Progenitor cell of endocrine pancreas (in vitro differentiated cells): ENCODE data around the gene CLEC11A. TPM values are rescaled to one million over a fixed set of nuclear protein-coding genes. Genes with fewer than 3 reads are reported as not detected.

Experiments
- DNase-seq: peaks from one replicate; pipeline ENCODE4 v3.0.0; 2021; ENCODE audit warnings: low spot score; ENCODE audit not compliant: unreplicated experiment
- H3K27ac Mint-ChIP-seq: 2 replicates; pipeline ENCODE4 v1.8.0; 2021; ENCODE audit warnings: mild to moderate bottlenecking, moderate library complexity, mixed read lengths
- H3K27me3 Mint-ChIP-seq: 2 replicates; pipeline ENCODE4 v1.8.0; 2021; ENCODE audit warnings: mixed read lengths
- H3K36me3 Mint-ChIP-seq: 2 replicates; pipeline ENCODE4 v1.8.0; 2022; ENCODE audit warnings: mixed read lengths; ENCODE audit not compliant: insufficient read depth
- H3K4me1 Mint-ChIP-seq: 2 replicates; pipeline ENCODE4 v1.8.0; 2021; ENCODE audit warnings: low read depth, mixed read lengths
- H3K4me3 Mint-ChIP-seq: 2 replicates; pipeline ENCODE4 v1.8.0; 2021; ENCODE audit warnings: low read depth, mild to moderate bottlenecking, moderate library complexity, mixed read lengths
- H3K9me3 Mint-ChIP-seq: 2 replicates; pipeline ENCODE4 v1.8.0; 2021; ENCODE audit warnings: low read depth, mixed read lengths
- CTCF ChIP-seq: fragments of 200-600 bp; sonication (generic); IDR thresholded peaks from one replicate; pipeline ENCODE4 v1.5.0; 2021; ENCODE audit warnings: antibody characterized with exemption, mild to moderate bottlenecking; ENCODE audit not compliant: unreplicated experiment
- total RNA-seq: library from RNA; stranded (reverse); gene quantifications from 2 replicates; pipeline ENCODE4 v1.2.1, GENCODE V29; 2021

Gene CLEC11A
- total RNA-seq, 1 donor from 2014 or later, result 5.4 TPM

GRCh38 chr19:50686310-50687032 is 36.7 kb upstream of the CLEC11A start:
- H3K36me3 Mint-ChIP-seq, result no peaks in the 10 kb centered on the region
- TF ChIP-seq CTCF, result no peak
- no peak for DNase-seq
- H3K9me3 Mint-ChIP-seq, result no peaks in the 10 kb centered on the region
- H3K4me1 Mint-ChIP-seq, result no peaks in the 10 kb centered on the region
- no peak overlapping the region for H3K4me3 Mint-ChIP-seq
- H3K27ac Mint-ChIP-seq, result no peak overlapping the region
- H3K27me3 Mint-ChIP-seq, result peaks cover 87% of the 10 kb centered on the region

- no peaks in the 10 kb centered on the region for H3K9me3 Mint-ChIP-seq
- no peaks in the 10 kb centered on the region for H3K4me1 Mint-ChIP-seq
- peaks cover 87% of the 10 kb centered on the region for H3K27me3 Mint-ChIP-seq
- no peak for DNase-seq
- H3K4me3 Mint-ChIP-seq, result no peak overlapping the region
- no peaks in the 10 kb centered on the region for H3K36me3 Mint-ChIP-seq
- TF ChIP-seq CTCF, result no peak
- no peak overlapping the region for H3K27ac Mint-ChIP-seq
Measured at GRCh38 chr19:50688766-50689165, 34.4 kb upstream of the CLEC11A start.

DNA sequence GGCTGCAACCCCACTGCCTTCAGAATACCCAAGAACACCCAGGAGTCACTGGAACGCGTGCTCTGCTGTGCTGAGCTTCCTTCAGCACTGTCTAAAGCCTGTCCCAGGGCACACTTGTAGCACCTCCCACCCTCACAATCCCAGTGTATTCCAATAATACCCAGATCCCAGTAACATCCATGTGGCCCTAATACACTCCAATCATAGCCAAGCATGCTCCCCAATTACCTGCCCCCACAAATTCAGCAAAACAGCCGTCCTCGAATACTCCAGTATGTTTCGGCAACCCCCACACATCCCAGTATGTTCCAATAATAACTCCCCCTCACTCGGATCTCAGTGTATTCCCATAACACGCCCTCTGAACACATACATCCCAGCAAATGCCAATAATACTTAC is 32.7 kb upstream of the CLEC11A start:
- Mint-ChIP-seq H3K4me1 (no peaks in the 10 kb centered on the region), H3K27ac (no peak overlapping the region), H3K9me3 (no peaks in the 10 kb centered on the region), H3K27me3 (peaks cover 80% of the 10 kb centered on the region), H3K36me3 (no peaks in the 10 kb centered on the region), H3K4me3 (no peak overlapping the region)
- no peak for DNase-seq
- no peak for TF ChIP-seq CTCF

DNA sequence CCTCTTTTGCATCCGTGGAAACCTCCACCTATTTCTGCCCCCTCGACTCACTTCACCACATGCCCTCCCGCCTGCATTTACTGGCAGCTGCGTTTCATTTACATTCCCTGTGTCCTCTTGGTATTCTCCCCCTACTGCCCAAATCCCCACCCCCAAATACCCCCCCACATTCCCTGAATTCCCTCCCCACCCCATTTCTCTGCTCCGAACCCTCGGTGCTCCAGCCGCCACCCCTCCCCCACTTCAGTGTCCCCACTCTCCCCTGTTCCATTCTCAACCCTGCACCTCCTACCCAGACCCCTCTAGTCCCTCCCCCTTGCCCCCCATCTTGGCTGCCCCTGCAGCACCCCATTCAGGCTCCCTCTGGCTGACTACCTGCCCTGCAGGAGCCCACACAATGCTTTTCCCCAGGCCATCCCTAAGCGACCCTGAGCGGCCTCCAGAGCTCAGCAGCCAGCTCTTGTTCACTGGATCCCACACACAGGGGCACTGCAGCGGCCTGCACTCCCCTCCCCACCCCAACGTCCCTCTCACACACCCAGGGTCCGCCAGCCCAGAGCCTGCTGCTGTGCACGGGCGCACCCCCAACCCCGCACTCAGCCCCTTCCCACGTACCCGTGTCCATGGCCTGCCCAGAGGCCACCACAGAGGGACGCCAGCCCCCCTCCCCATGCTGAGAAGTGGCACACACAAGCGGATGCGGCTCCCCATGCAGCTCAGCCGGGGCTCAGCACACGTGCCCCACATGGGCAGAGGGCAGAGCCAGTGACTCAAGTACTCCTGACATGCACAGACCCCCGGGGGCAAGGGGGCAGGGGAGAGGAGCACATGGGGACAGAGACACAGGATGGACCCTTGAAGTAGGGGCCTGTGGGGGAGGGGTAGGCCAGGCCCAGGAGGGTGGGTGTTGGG is 29.8 kb upstream of the CLEC11A start:
- H3K9me3 Mint-ChIP-seq, result no peaks in the 10 kb centered on the region
- no peak overlapping the region for H3K4me3 Mint-ChIP-seq

DNA sequence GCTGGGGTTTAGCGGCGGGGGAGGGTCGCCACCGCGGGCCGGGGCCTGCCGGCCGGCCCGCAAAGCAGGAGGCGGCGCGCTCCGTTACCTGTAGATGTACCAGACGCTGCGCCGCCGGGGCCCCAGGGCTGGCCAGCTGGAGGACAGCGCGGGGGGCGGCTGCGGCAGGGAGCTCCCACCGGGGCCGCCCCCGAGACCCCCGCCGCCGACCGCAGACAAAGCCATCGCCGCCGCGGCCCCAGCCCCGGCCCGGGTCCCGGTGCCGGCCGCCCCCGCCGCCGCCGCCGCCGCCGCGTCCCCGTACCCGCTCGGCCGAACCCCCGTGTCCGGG is 28.4 kb upstream of the CLEC11A start:
- H3K27me3 Mint-ChIP-seq, result peaks cover 90% of the 10 kb centered on the region
- no peak for TF ChIP-seq CTCF
- H3K36me3 Mint-ChIP-seq, result no peaks in the 10 kb centered on the region
- H3K9me3 Mint-ChIP-seq, result no peaks in the 10 kb centered on the region
- no peak overlapping the region for H3K27ac Mint-ChIP-seq
- no peaks in the 10 kb centered on the region for H3K4me1 Mint-ChIP-seq
- H3K4me3 Mint-ChIP-seq, result no peak overlapping the region
- DNase-seq, result no peak

More for the DNA sequence above, 29.8 kb upstream of the CLEC11A start:
- peaks cover 86% of the 10 kb centered on the region for H3K27me3 Mint-ChIP-seq
- H3K36me3 Mint-ChIP-seq, result no peaks in the 10 kb centered on the region
- H3K27ac Mint-ChIP-seq, result no peak overlapping the region
- no peaks in the 10 kb centered on the region for H3K4me1 Mint-ChIP-seq
- no peak for TF ChIP-seq CTCF
- DNase-seq, result no peak
